ENCODE results near the gene RINL. TPM values are rescaled to one million over a fixed set of nuclear protein-coding genes. Genes with fewer than 3 reads are reported as not detected.
A peak's percentile ranks its signal among the peaks of the same experiment; 100 is the strongest.

RINL gene
- total and polyA plus RNA-seq, 2 donors from 2014 or later = 9.5 to 13.0 TPM

GRCh38 chr19:38893341-38893771 lies 15.3 kb upstream of the RINL start:
- Histone ChIP-seq H3K9me3 (ENCODE audit: control insufficient read depth in 2 of 3, insufficient read depth in 1 of 3, low read length in 3 of 3) (no peaks in the 10 kb centered on the region), H3K27me3 (ENCODE audit: control insufficient read depth, insufficient read depth, low read length) (no peaks in the 10 kb centered on the region), H3K36me3 (ENCODE audit: control insufficient read depth in 2 of 3, insufficient read depth in 3 of 3, low read length in 3 of 3) (peaks cover 0 to 20% (median 17%) of the 10 kb centered on the region in 3 donors), H3K4me3 (ENCODE audit: low read length in 3 of 3) (no peak overlapping the region), H3K9ac (ENCODE audit: low read length in 3 of 3) (peak overlapping the region in 1 of 3 donors; percentile 12), H3K4me1 (ENCODE audit: control insufficient read depth in 2 of 3, insufficient read depth in 2 of 3, low read depth in 1 of 3, low read length in 3 of 3) (peaks cover 0 to 16% (median 5%) of the 10 kb centered on the region in 3 donors), H3K27ac (ENCODE audit: low read depth in 2 of 2, low read length in 2 of 2) (peak overlapping the region; percentile 6 to 65)
- no peak for DNase-seq
- FAIRE-seq = no peak
- no peak for TF ChIP-seq CTCF (IDR thresholded peaks at IDR 0.05; ENCODE audit: borderline replicate concordance, extremely low read depth, insufficient read depth)
- intact Hi-C loops (cut with DNase I) = no loop called here

- no peaks in the 10 kb centered on the region for H3K9me3 ChIP-seq (ENCODE audit: control insufficient read depth in 2 of 3, insufficient read depth in 1 of 3, low read length in 3 of 3)
- intact Hi-C loops (cut with DNase I) = no loop called here
- peaks cover 0 to 21% (median 18%) of the 10 kb centered on the region in 3 donors for H3K36me3 ChIP-seq (ENCODE audit: control insufficient read depth in 2 of 3, insufficient read depth in 3 of 3, low read length in 3 of 3)
- no peak for TF ChIP-seq CTCF (IDR thresholded peaks at IDR 0.05; ENCODE audit: borderline replicate concordance, extremely low read depth, insufficient read depth)
- no peak overlapping the region for H3K4me3 ChIP-seq (ENCODE audit: low read length in 3 of 3)
- H3K9ac ChIP-seq (ENCODE audit: low read length in 3 of 3) = peak overlapping the region in 1 of 3 donors; percentile 12
- FAIRE-seq = no peak
- peak overlapping the region; percentile 6 to 65 for H3K27ac ChIP-seq (ENCODE audit: low read depth in 2 of 2, low read length in 2 of 2)
- no peak for DNase-seq
- H3K27me3 ChIP-seq (ENCODE audit: control insufficient read depth, insufficient read depth, low read length) = no peaks in the 10 kb centered on the region
- H3K4me1 ChIP-seq (ENCODE audit: control insufficient read depth in 2 of 3, insufficient read depth in 2 of 3, low read depth in 1 of 3, low read length in 3 of 3) = peaks cover 0 to 13% (median under 1%) of the 10 kb centered on the region in 3 donors
These were observed 14.8 kb upstream of the RINL start for GRCh38 chr19:38892841-38893240.

- H3K4me1 ChIP-seq (ENCODE audit: control insufficient read depth in 2 of 3, insufficient read depth in 2 of 3, low read depth in 1 of 3, low read length in 3 of 3) = peaks cover 0 to 13% (median 0%) of the 10 kb centered on the region in 3 donors
- H3K27ac ChIP-seq (ENCODE audit: low read depth in 2 of 2, low read length in 2 of 2) = no peak overlapping the region
- no peaks in the 10 kb centered on the region for H3K9me3 ChIP-seq (ENCODE audit: control insufficient read depth in 2 of 3, insufficient read depth in 1 of 3, low read length in 3 of 3)
- DNase-seq (no peak), FAIRE-seq (no peak)
- H3K9ac ChIP-seq (ENCODE audit: low read length in 3 of 3) = no peak overlapping the region
- H3K27me3 ChIP-seq (ENCODE audit: control insufficient read depth, insufficient read depth, low read length) = no peaks in the 10 kb centered on the region
- intact Hi-C loops (cut with DNase I) = no loop called here
- TF ChIP-seq CTCF (IDR thresholded peaks at IDR 0.05; ENCODE audit: borderline replicate concordance, extremely low read depth, insufficient read depth) = no peak
- H3K36me3 ChIP-seq (ENCODE audit: control insufficient read depth in 2 of 3, insufficient read depth in 3 of 3, low read length in 3 of 3) = peaks cover 0 to 21% (median 18%) of the 10 kb centered on the region in 3 donors
- H3K4me3 ChIP-seq (ENCODE audit: low read length in 3 of 3) = no peak overlapping the region
These were observed 13.7 kb upstream of the RINL start for GRCh38 chr19:38891771-38892170.

GRCh38 chr19:38890686-38891085 lies 12.6 kb upstream of the RINL start:
- no peak for DNase-seq
- peaks cover 0 to 21% (median 18%) of the 10 kb centered on the region in 3 donors for H3K36me3 ChIP-seq (ENCODE audit: control insufficient read depth in 2 of 3, insufficient read depth in 3 of 3, low read length in 3 of 3)
- H3K27ac ChIP-seq (ENCODE audit: low read depth in 2 of 2, low read length in 2 of 2) = no peak overlapping the region
- H3K4me1 ChIP-seq (ENCODE audit: control insufficient read depth in 2 of 3, insufficient read depth in 2 of 3, low read depth in 1 of 3, low read length in 3 of 3) = peaks cover 0 to 10% (median 0%) of the 10 kb centered on the region in 3 donors
- FAIRE-seq = no peak
- H3K4me3 ChIP-seq (ENCODE audit: low read length in 3 of 3) = no peak overlapping the region
- intact Hi-C loops (cut with DNase I) = no loop called here
- H3K9ac ChIP-seq (ENCODE audit: low read length in 3 of 3) = no peak overlapping the region
- no peaks in the 10 kb centered on the region for H3K9me3 ChIP-seq (ENCODE audit: control insufficient read depth in 2 of 3, insufficient read depth in 1 of 3, low read length in 3 of 3)
- H3K27me3 ChIP-seq (ENCODE audit: control insufficient read depth, insufficient read depth, low read length) = no peaks in the 10 kb centered on the region
- TF ChIP-seq CTCF (IDR thresholded peaks at IDR 0.05; ENCODE audit: borderline replicate concordance, extremely low read depth, insufficient read depth) = no peak

All from kidney (tissue), 14 donors.